HepG2 (cell line): ENCODE data around the gene ADCY6. TPM values are rescaled to one million over a fixed set of nuclear protein-coding genes. Genes with fewer than 3 reads are reported as not detected.

Experiments used
- DNMT3B ChIP-seq: conservative IDR thresholded peaks from 2 replicates; pipeline ENCODE4 v1.6.1; 2016; ENCODE audit warnings: missing biosample characterization, control low read depth
- FLYWCH1 ChIP-seq: sonication (generic); formaldehyde crosslinking; IDR thresholded peaks from 2 replicates; pipeline ENCODE4 v1.8.1; 2023; ENCODE audit warnings: mild to moderate bottlenecking, missing genetic modification reagents
- ISL2 ChIP-seq: sonication (generic); formaldehyde crosslinking; IDR thresholded peaks from 2 replicates; pipeline ENCODE4 v1.5.0; 2020; ENCODE audit warnings: missing genetic modification reagents
- KMT2B ChIP-seq: IDR thresholded peaks from 2 replicates; pipeline ENCODE4 v1.6.1; 2016; ENCODE audit warnings: missing genetic modification reagents, missing compliant biosample characterization
- MED13 ChIP-seq: sonication (generic); formaldehyde crosslinking; IDR thresholded peaks from 2 replicates; pipeline ENCODE4 v1.5.0; 2020; ENCODE audit warnings: missing genetic modification reagents
- NCOA5 ChIP-seq: sonication (generic); formaldehyde crosslinking; IDR thresholded peaks from 2 replicates; pipeline ENCODE4 v1.4.0; 2020; ENCODE audit warnings: missing genetic modification reagents
- NR1H2 ChIP-seq: sonication (generic); formaldehyde crosslinking; IDR thresholded peaks from 2 replicates; pipeline ENCODE4 v1.8.1; 2022; ENCODE audit warnings: low read depth, missing genetic modification reagents, borderline replicate concordance
- TBL1XR1 ChIP-seq: fragments of 150-350 bp; IDR thresholded peaks from 2 replicates; pipeline ENCODE4 v1.6.1; 2014; ENCODE audit warnings: borderline replicate concordance, low read length; ENCODE audit not compliant: partially characterized antibody
- YY1 ChIP-seq: IDR thresholded peaks from 2 replicates; pipeline ENCODE4 v1.6.1; 2011; ENCODE audit warnings: low read length, low read depth, moderate library complexity, mild to moderate bottlenecking; ENCODE audit not compliant: insufficient read depth, insufficient replicate concordance
- ZNF264 ChIP-seq: sonication (generic); formaldehyde crosslinking; IDR thresholded peaks from 2 replicates; pipeline ENCODE4 v1.4.0; 2020; ENCODE audit warnings: missing genetic modification reagents
- ZNF629 ChIP-seq: sonication (generic); formaldehyde crosslinking; conservative IDR thresholded peaks from 2 replicates; pipeline ENCODE4 v1.5.0; 2020; ENCODE audit warnings: missing genetic modification reagents
- ZNF792 ChIP-seq: IDR thresholded peaks from 2 replicates; pipeline ENCODE4 v1.6.1; 2016
- ZSCAN25 ChIP-seq: sonication (generic); formaldehyde crosslinking; IDR thresholded peaks from 2 replicates; pipeline ENCODE4 v1.8.0; 2022; ENCODE audit warnings: mild to moderate bottlenecking, missing genetic modification reagents
- polyA plus RNA-seq, 8 experiments: library from polyadenylated mRNA; depleted of rRNA in 3 of 8; stranded (reverse) in 7 of 8; unstranded in 1 of 8; fragments of >200 nt; fragmentation: Illumina TruSeq in 4 of 8; extraction: Trizol in 4 of 8; gene quantifications; 2 replicates each; pipeline versions ENCODE4 v1.2.1 to v1.2.3, GENCODE V29; 2011 to 2016; ENCODE audit warnings: low read depth in 4 of 8, missing spikeins in 1 of 8, mixed read lengths in 1 of 8; ENCODE audit not compliant: insufficient read depth in 1 of 8
- total RNA-seq, 5 experiments: library from RNA; depleted of rRNA; stranded (reverse); fragments of >200 nt; fragmentation: Illumina TruSeq; extraction: Trizol; gene quantifications; 2 replicates each; pipeline ENCODE4 v1.2.3, GENCODE V29; 2016; ENCODE audit warnings: low read depth in 1 of 5
- TF ChIP-seq, protein P1 (sequence below), 2 experiments: sonication (generic) in 1 of 2; formaldehyde crosslinking in 1 of 2; IDR thresholded peaks; 2 replicates each; pipeline versions ENCODE4 v1.4.0 to v1.6.1; 2018 to 2020; ENCODE audit warnings: missing genetic modification reagents in 2 of 2, borderline replicate concordance in 1 of 2, low read depth in 1 of 2, mild to moderate bottlenecking in 1 of 2, missing biosample characterization in 1 of 2
- TF ChIP-seq, protein P2 (sequence below): sonication (generic); formaldehyde crosslinking; IDR thresholded peaks from 2 replicates; pipeline ENCODE4 v1.4.0; 2020; ENCODE audit warnings: missing genetic modification reagents, low read depth, mild to moderate bottlenecking, borderline replicate concordance
- TF ChIP-seq, protein P3 (sequence below): sonication (generic); formaldehyde crosslinking; IDR thresholded peaks from 2 replicates; pipeline ENCODE4 v1.9.0; 2021; ENCODE audit warnings: mild to moderate bottlenecking, missing genetic modification reagents
- TF ChIP-seq, protein P4 (sequence below): sonication (generic); formaldehyde crosslinking; IDR thresholded peaks from 2 replicates; pipeline ENCODE4 v1.4.0; 2020; ENCODE audit warnings: low read depth, mild to moderate bottlenecking, missing genetic modification reagents
- TF ChIP-seq, protein P5 (sequence below): sonication (generic); formaldehyde crosslinking; IDR thresholded peaks from 2 replicates; pipeline ENCODE4 v1.5.0; 2020; ENCODE audit warnings: missing genetic modification reagents

Gene ADCY6
- total and polyA plus RNA-seq, 2 of the 13 experiments (the other 11 are each of a cell fraction or from before 2014, with no cell fraction given) = 10.6 to 11.8 TPM

DNA sequence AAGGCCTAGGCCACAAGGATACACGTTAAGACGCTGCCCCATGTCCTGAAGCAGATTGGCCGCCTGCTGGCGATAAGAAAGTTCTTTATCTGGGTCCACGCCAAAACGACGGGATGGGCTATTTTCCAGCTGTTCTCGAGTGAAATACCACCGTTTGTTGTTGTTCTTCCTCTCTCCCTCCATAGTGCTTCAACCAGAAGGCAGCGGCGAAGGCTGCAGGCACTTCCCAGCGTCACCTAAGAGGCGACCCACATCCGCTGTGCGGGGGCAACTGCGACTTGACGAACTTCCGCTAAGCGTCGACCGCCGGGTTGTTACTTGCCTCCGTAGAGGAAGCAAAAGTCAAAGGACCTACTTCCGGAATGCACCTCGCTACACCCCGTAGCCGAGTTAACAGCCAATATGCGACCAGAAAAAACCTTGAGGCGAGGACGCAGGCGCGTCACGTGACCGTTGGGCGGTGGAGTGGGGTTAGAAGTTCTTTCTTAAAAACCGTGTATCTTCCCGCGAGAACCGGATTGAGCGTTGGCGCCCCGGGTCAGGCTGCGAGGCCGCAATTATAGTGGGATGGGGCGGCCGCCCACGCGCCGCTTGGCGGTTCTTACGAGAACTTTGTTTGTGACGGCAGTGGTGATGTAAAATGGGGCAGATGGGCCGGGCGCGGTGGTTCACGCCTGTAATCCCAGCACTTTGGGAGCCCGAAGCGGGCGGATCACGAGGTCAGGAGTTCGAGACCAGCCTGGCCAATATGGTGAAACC, 72.2 kb downstream of the ADCY6 start, which contains the start of gene CCNT1 (continued):
- TF ChIP-seq ZNF629 (peak; percentile 22; the same call in 1 of the 2 replicates), NCOA5 (CRISPR knock-in tag) (no peak), DNMT3B (CRISPR knock-in tag) (peak; percentile 53; the same call in 1 of the 2 replicates), ZSCAN25 (CRISPR knock-in tag) (0 out of 2 replicates have a peak, but pooled peaks have one; percentile 15), KMT2B (peak; percentile 94), TBL1XR1 (peak; percentile 82), ZNF792 (peak; percentile 18; the same call in 1 of the 2 replicates), ISL2 (CRISPR knock-in tag) (peak; percentile 56; the same call in 1 of the 2 replicates), YY1 (peak; percentile 70), FLYWCH1 (CRISPR knock-in tag) (no peak), MED13 (CRISPR knock-in tag) (peak; percentile 49; the same call in 1 of the 2 replicates), ZNF264 (peak; percentile 72), NR1H2 (CRISPR knock-in tag) (no peak)
- TF ChIP-seq, protein P1, sequence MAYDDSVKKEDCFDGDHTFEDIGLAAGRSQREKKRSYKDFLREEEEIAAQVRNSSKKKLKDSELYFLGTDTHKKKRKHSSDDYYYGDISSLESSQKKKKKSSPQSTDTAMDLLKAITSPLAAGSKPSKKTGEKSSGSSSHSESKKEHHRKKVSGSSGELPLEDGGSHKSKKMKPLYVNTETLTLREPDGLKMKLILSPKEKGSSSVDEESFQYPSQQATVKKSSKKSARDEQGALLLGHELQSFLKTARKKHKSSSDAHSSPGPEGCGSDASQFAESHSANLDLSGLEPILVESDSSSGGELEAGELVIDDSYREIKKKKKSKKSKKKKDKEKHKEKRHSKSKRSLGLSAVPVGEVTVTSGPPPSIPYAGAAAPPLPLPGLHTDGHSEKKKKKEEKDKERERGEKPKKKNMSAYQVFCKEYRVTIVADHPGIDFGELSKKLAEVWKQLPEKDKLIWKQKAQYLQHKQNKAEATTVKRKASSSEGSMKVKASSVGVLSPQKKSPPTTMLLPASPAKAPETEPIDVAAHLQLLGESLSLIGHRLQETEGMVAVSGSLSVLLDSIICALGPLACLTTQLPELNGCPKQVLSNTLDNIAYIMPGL (CRISPR knock-in tag; IDR thresholded peaks at IDR 0.05; ENCODE audit: borderline replicate concordance in 1 of 2, low read depth in 1 of 2) = peak; percentile 67 to 87; a peak in 3 of 4 replicates
- TF ChIP-seq, protein P2, sequence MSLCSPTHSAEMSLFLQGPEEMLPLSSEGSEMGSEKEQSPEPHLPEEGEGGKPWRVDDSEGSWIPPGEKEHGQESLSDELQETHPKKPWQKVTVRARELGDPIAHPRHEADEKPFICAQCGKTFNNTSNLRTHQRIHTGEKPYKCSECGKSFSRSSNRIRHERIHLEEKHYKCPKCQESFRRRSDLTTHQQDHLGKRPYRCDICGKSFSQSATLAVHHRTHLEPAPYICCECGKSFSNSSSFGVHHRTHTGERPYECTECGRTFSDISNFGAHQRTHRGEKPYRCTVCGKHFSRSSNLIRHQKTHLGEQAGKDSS (CRISPR knock-in tag) = no peak; the same call in 1 of the 2 replicates
- TF ChIP-seq, protein P3, sequence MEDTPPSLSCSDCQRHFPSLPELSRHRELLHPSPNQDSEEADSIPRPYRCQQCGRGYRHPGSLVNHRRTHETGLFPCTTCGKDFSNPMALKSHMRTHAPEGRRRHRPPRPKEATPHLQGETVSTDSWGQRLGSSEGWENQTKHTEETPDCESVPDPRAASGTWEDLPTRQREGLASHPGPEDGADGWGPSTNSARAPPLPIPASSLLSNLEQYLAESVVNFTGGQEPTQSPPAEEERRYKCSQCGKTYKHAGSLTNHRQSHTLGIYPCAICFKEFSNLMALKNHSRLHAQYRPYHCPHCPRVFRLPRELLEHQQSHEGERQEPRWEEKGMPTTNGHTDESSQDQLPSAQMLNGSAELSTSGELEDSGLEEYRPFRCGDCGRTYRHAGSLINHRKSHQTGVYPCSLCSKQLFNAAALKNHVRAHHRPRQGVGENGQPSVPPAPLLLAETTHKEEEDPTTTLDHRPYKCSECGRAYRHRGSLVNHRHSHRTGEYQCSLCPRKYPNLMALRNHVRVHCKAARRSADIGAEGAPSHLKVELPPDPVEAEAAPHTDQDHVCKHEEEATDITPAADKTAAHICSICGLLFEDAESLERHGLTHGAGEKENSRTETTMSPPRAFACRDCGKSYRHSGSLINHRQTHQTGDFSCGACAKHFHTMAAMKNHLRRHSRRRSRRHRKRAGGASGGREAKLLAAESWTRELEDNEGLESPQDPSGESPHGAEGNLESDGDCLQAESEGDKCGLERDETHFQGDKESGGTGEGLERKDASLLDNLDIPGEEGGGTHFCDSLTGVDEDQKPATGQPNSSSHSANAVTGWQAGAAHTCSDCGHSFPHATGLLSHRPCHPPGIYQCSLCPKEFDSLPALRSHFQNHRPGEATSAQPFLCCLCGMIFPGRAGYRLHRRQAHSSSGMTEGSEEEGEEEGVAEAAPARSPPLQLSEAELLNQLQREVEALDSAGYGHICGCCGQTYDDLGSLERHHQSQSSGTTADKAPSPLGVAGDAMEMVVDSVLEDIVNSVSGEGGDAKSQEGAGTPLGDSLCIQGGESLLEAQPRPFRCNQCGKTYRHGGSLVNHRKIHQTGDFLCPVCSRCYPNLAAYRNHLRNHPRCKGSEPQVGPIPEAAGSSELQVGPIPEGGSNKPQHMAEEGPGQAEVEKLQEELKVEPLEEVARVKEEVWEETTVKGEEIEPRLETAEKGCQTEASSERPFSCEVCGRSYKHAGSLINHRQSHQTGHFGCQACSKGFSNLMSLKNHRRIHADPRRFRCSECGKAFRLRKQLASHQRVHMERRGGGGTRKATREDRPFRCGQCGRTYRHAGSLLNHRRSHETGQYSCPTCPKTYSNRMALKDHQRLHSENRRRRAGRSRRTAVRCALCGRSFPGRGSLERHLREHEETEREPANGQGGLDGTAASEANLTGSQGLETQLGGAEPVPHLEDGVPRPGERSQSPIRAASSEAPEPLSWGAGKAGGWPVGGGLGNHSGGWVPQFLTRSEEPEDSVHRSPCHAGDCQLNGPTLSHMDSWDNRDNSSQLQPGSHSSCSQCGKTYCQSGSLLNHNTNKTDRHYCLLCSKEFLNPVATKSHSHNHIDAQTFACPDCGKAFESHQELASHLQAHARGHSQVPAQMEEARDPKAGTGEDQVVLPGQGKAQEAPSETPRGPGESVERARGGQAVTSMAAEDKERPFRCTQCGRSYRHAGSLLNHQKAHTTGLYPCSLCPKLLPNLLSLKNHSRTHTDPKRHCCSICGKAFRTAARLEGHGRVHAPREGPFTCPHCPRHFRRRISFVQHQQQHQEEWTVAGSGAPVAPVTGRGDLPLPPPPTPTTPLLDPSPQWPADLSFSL (CRISPR knock-in tag) = no peak
- TF ChIP-seq, protein P4, sequence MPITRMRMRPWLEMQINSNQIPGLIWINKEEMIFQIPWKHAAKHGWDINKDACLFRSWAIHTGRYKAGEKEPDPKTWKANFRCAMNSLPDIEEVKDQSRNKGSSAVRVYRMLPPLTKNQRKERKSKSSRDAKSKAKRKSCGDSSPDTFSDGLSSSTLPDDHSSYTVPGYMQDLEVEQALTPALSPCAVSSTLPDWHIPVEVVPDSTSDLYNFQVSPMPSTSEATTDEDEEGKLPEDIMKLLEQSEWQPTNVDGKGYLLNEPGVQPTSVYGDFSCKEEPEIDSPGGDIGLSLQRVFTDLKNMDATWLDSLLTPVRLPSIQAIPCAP (CRISPR knock-in tag) = no peak
- TF ChIP-seq, protein P5, sequence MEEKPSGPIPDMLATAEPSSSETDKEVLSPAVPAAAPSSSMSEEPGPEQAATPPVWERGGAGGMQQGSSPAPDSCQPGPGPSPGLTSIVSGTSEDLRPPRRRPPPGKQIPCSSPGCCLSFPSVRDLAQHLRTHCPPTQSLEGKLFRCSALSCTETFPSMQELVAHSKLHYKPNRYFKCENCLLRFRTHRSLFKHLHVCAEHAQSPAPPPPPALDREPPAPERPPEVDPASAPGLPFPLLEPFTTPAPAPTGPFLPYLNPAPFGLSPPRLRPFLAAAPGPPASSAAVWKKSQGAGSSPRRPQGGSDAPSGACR (CRISPR knock-in tag) = 0 out of 2 replicates have a peak, but pooled peaks have one; percentile 20
